ENCODE results near the gene ZCCHC24. TPM values are rescaled to one million over a fixed set of nuclear protein-coding genes. Genes with fewer than 3 reads are reported as not detected.

Gene ZCCHC24
- polyA plus RNA-seq, 3 donors: 3.9 to 5.0 (median 4.0) TPM

GRCh38 chr10:79434223-79434687 is 11.2 kb downstream of the ZCCHC24 start:
- no peak overlapping the region for H3K27ac ChIP-seq (ENCODE audit: low read depth in 1 of 2, low read length in 2 of 2)
- H3K4me3 Mint-ChIP-seq: no peak overlapping the region
- peaks cover 4 to 17% (median 6%) of the 10 kb centered on the region in 3 donors for H3K27me3 Mint-ChIP-seq (ENCODE audit: low read depth in 3 of 3)
- peaks cover 53% of the 10 kb centered on the region for H4K20me1 ChIP-seq (ENCODE audit: insufficient read depth, low read length)
- peaks cover 0 to 2% (median 0%) of the 10 kb centered on the region in 7 donors for H3K9me3 Mint-ChIP-seq
- no peak overlapping the region for H3K9ac ChIP-seq (ENCODE audit: insufficient read depth, low read length, poor library complexity, severe bottlenecking)
- no peak for TF ChIP-seq CTCF (IDR thresholded peaks at IDR 0.05)
- no peaks in the 10 kb centered on the region for H3K9me3 ChIP-seq (replicated peaks in 1 of 2; ENCODE audit: control insufficient read depth in 1 of 2, insufficient read depth in 1 of 2, low read length in 2 of 2)
- H3K4me1 Mint-ChIP-seq: peaks cover 26% of the 10 kb centered on the region
- intact Hi-C loops (cut with micrococcal nuclease): no loop called here
- H3K79me2 ChIP-seq (ENCODE audit: insufficient read depth, low read length): no peaks in the 10 kb centered on the region
- H2AFZ ChIP-seq (ENCODE audit: insufficient read depth, low read depth, low read length, poor library complexity, severe bottlenecking): no peak overlapping the region
- peaks cover 59 to 70% of the 10 kb centered on the region in 2 donors for H3K36me3 Mint-ChIP-seq
- peaks cover 23 to 63% of the 10 kb centered on the region in 2 donors for H3K36me3 ChIP-seq (replicated peaks in 1 of 2; ENCODE audit: control insufficient read depth in 1 of 2, insufficient read depth in 2 of 2, low read length in 2 of 2)
- H3K27me3 ChIP-seq (ENCODE audit: control insufficient read depth in 2 of 2, insufficient read depth in 2 of 2, low read length in 2 of 2): no peaks in the 10 kb centered on the region
- no peak overlapping the region for H3K27ac Mint-ChIP-seq
- DNase-seq: no peak
- H3K4me2 ChIP-seq (replicated peaks; ENCODE audit: extremely low read depth, low read length, poor library complexity, severe bottlenecking): no peak overlapping the region
- H3K4me1 ChIP-seq (ENCODE audit: control insufficient read depth in 1 of 2, insufficient read depth in 2 of 2, low read length in 2 of 2): peaks cover 0 to 6% of the 10 kb centered on the region in 2 donors
- no peak overlapping the region for H3K4me3 ChIP-seq (replicated peaks in 1 of 3; ENCODE audit: low read depth in 2 of 3, low read length in 3 of 3)
- 96% methylated on average over 3 of the region's 5 CpGs for WGBS (ENCODE audit: insufficient coverage)

- H3K4me3 Mint-ChIP-seq: no peak overlapping the region
- peaks cover 4 to 17% (median 6%) of the 10 kb centered on the region in 3 donors for H3K27me3 Mint-ChIP-seq (ENCODE audit: low read depth in 3 of 3)
- H3K4me1 Mint-ChIP-seq: peaks cover 32% of the 10 kb centered on the region
- WGBS (ENCODE audit: insufficient coverage): 94% methylated on average over 10 of the region's 13 CpGs
- no peak overlapping the region for H3K27ac Mint-ChIP-seq
- no peak overlapping the region for H3K9ac ChIP-seq (ENCODE audit: insufficient read depth, low read length, poor library complexity, severe bottlenecking)
- H3K27me3 ChIP-seq (ENCODE audit: control insufficient read depth in 2 of 2, insufficient read depth in 2 of 2, low read length in 2 of 2): no peaks in the 10 kb centered on the region
- no peak for TF ChIP-seq CTCF (IDR thresholded peaks at IDR 0.05)
- intact Hi-C loops (cut with micrococcal nuclease): no loop called here
- H4K20me1 ChIP-seq (ENCODE audit: insufficient read depth, low read length): peaks cover 46% of the 10 kb centered on the region
- H3K4me2 ChIP-seq (replicated peaks; ENCODE audit: extremely low read depth, low read length, poor library complexity, severe bottlenecking): no peak overlapping the region
- peaks cover 23 to 63% of the 10 kb centered on the region in 2 donors for H3K36me3 ChIP-seq (replicated peaks in 1 of 2; ENCODE audit: control insufficient read depth in 1 of 2, insufficient read depth in 2 of 2, low read length in 2 of 2)
- peaks cover 61 to 72% of the 10 kb centered on the region in 2 donors for H3K36me3 Mint-ChIP-seq
- H3K9me3 ChIP-seq (replicated peaks in 1 of 2; ENCODE audit: control insufficient read depth in 1 of 2, insufficient read depth in 1 of 2, low read length in 2 of 2): no peaks in the 10 kb centered on the region
- no peak overlapping the region for H3K27ac ChIP-seq (ENCODE audit: low read depth in 1 of 2, low read length in 2 of 2)
- H3K9me3 Mint-ChIP-seq: peaks cover 0 to 2% (median 0%) of the 10 kb centered on the region in 7 donors
- H2AFZ ChIP-seq (ENCODE audit: insufficient read depth, low read depth, low read length, poor library complexity, severe bottlenecking): no peak overlapping the region
- no peak overlapping the region for H3K4me3 ChIP-seq (replicated peaks in 1 of 3; ENCODE audit: low read depth in 2 of 3, low read length in 3 of 3)
- no peak for DNase-seq
- H3K79me2 ChIP-seq (ENCODE audit: insufficient read depth, low read length): no peaks in the 10 kb centered on the region
- H3K4me1 ChIP-seq (ENCODE audit: control insufficient read depth in 1 of 2, insufficient read depth in 2 of 2, low read length in 2 of 2): peaks cover 0 to 11% of the 10 kb centered on the region in 2 donors
These were observed 11.9 kb downstream of the ZCCHC24 start for GRCh38 chr10:79433324-79434222.

All from CD14-positive monocyte (primary cell).